ENCODE results near the gene GRB10. TPM values are rescaled to one million over a fixed set of nuclear protein-coding genes. Genes with fewer than 3 reads are reported as not detected.

Gene GRB10
- total RNA-seq, 1 donor from 2014 or later, result not detected

DNA sequence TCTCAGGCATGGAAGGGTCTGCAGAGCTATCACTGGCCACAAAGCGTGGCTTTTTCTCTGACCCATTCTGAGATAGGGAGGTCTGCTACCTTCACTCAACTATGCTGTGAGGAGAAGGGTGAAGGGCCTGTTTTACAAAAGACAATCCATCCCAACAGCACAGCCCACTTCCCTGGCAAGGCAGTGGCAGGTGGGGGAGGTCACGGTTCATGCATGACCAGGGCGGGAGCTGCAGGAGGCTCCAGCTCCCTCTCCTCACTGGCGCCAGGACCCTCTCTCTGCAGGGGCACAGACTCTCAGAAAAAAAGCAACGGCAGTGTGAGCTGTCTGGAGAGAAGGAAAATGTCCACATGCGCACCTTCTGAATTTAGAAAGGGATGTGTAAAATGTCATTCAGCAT is 28.5 kb downstream of the GRB10 start:
- H3K36me3 Mint-ChIP-seq (ENCODE audit: low read depth), result no peaks in the 10 kb centered on the region
- intact Hi-C loops (cut with micrococcal nuclease), result no loop called here
- H3K9me3 Mint-ChIP-seq, result no peaks in the 10 kb centered on the region
- TF ChIP-seq, protein P1, sequence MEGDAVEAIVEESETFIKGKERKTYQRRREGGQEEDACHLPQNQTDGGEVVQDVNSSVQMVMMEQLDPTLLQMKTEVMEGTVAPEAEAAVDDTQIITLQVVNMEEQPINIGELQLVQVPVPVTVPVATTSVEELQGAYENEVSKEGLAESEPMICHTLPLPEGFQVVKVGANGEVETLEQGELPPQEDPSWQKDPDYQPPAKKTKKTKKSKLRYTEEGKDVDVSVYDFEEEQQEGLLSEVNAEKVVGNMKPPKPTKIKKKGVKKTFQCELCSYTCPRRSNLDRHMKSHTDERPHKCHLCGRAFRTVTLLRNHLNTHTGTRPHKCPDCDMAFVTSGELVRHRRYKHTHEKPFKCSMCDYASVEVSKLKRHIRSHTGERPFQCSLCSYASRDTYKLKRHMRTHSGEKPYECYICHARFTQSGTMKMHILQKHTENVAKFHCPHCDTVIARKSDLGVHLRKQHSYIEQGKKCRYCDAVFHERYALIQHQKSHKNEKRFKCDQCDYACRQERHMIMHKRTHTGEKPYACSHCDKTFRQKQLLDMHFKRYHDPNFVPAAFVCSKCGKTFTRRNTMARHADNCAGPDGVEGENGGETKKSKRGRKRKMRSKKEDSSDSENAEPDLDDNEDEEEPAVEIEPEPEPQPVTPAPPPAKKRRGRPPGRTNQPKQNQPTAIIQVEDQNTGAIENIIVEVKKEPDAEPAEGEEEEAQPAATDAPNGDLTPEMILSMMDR (IDR thresholded peaks at IDR 0.05), result no peak
- DNase-seq (no peak), ATAC-seq (ENCODE audit: low read depth) (no peak)
- no peak overlapping the region for H3K27ac Mint-ChIP-seq
- H3K4me3 Mint-ChIP-seq, result no peak overlapping the region
- ChIA-PET POLR2A (no interaction called here), CTCF (no interaction called here)
- no peaks in the 10 kb centered on the region for H3K4me1 Mint-ChIP-seq
- H3K27me3 Mint-ChIP-seq, result no peaks in the 10 kb centered on the region

DNA sequence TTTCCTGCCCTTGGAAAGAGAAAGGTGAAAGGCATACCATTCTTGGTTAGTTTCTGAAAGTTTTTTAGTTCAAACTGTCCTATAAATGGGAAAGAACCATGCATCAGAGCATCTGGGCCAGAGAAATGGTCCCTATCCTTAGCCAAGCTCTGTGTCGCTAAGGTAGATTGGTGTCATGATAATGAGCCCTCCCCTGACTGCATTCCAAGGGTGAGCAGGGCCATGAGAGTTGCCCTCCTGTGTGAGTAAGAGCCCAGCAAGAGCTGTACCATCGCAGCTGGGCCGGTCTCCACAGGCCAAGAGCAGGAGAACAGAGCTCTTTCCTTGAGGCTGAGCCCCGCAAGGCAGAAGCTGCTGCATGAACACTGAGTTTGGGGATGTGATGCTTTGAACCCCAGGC is 30.3 kb downstream of the GRB10 start:
- Mint-ChIP-seq H3K4me1 (no peaks in the 10 kb centered on the region), H3K27ac (no peak overlapping the region), H3K27me3 (peaks cover 3% of the 10 kb centered on the region), H3K36me3 (ENCODE audit: low read depth) (no peaks in the 10 kb centered on the region), H3K9me3 (no peaks in the 10 kb centered on the region), H3K4me3 (no peak overlapping the region)
- ATAC-seq (ENCODE audit: low read depth), result no peak
- intact Hi-C loops (cut with micrococcal nuclease), result no loop called here
- ChIA-PET CTCF (no interaction called here), POLR2A (no interaction called here)
- DNase-seq, result no peak
- TF ChIP-seq, protein P1 (IDR thresholded peaks at IDR 0.05), result no peak

DNA sequence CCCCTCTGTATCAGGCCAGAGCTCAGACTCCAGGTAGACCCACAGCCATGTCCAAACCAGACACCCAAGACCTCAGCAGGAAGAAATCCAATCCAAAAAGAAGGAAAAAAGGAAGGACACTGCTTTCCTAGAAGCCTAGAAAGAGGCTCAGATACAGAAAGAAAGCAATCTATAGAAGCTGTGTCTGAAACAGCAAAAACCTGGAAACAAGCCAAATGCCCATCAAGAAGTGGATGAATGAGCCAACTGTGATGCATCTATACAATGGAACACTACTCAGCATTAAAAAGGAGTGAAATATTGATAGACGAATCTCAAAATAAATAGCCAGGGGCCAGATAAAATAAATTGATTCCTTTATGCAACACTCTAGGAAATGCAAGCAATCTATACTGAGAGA is 31.6 kb downstream of the GRB10 start:
- ChIA-PET CTCF (no interaction called here), POLR2A (no interaction called here)
- ATAC-seq (ENCODE audit: low read depth), result no peak

DNA sequence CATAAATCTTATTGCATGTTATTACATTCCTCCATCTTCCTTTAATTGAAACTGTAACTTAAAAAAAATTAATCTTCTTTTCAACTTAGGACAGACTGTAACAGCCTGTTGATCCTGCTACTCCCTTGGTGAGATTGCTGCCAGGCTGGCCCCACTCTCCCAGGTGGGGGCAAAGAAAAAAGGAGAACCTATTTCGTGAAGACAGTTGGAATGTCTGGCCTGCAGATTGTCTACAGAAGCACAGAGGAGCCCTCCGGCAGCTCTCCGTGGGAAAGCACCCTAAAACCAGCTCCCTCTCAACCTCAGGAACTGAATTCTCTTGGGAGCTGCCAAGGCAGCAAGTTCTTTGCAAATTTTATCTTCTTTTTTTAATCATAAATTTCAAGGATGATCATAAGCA is 32.8 kb downstream of the GRB10 start:
- ChIA-PET CTCF (no interaction called here), POLR2A (no interaction called here)
- TF ChIP-seq, protein P1 (IDR thresholded peaks at IDR 0.05), result no peak
- Mint-ChIP-seq H3K9me3 (no peaks in the 10 kb centered on the region), H3K4me1 (no peaks in the 10 kb centered on the region), H3K27me3 (peaks cover 3% of the 10 kb centered on the region), H3K36me3 (ENCODE audit: low read depth) (no peaks in the 10 kb centered on the region), H3K27ac (no peak overlapping the region), H3K4me3 (no peak overlapping the region)
- DNase-seq, result no peak
- intact Hi-C loops (cut with micrococcal nuclease), result no loop called here
- ATAC-seq (ENCODE audit: low read depth), result no peak

More for the DNA sequence above, 31.6 kb downstream of the GRB10 start:
- no peak for DNase-seq
- TF ChIP-seq, protein P1 (IDR thresholded peaks at IDR 0.05), result no peak
- Mint-ChIP-seq H3K9me3 (no peaks in the 10 kb centered on the region), H3K27ac (no peak overlapping the region), H3K4me3 (no peak overlapping the region), H3K27me3 (peaks cover 3% of the 10 kb centered on the region), H3K4me1 (no peaks in the 10 kb centered on the region), H3K36me3 (ENCODE audit: low read depth) (no peaks in the 10 kb centered on the region)
- intact Hi-C loops (cut with micrococcal nuclease), result no loop called here

DNA sequence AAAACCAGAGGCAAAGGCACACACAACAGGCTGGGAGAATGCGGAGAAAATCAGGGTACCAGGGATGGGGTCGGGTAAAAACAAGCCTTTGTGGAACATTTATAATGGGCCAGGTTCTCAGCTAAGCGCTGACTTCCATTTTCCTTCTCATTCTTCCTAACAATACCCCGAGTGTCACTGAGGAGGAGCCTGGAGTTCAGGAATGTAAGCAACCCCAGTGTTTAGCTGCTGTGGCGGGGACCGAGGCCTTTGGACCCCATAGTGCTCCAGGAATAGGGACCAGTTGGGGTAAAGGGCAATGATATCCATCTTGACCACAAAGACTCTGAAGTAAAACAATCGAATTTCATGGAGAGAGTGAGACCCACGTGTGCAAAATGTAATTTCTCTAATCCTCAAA is 34.2 kb downstream of the GRB10 start:
- Mint-ChIP-seq H3K36me3 (ENCODE audit: low read depth) (no peaks in the 10 kb centered on the region), H3K4me1 (no peaks in the 10 kb centered on the region), H3K27ac (no peak overlapping the region), H3K4me3 (no peak overlapping the region), H3K27me3 (peaks cover 8% of the 10 kb centered on the region), H3K9me3 (no peaks in the 10 kb centered on the region)
- intact Hi-C loops (cut with micrococcal nuclease), result no loop called here
- no peak for ATAC-seq (ENCODE audit: low read depth)
- POLR2A ChIA-PET, result no interaction called here
- no peak for DNase-seq
- CTCF ChIA-PET, result no interaction called here
- TF ChIP-seq, protein P1 (IDR thresholded peaks at IDR 0.05), result no peak

Measured in activated B cell treated with CpG ODN at 0.5 μM for 24 hours (primary cell).